NCI-H2196 (cell line): ENCODE measurements around the gene SPIRE1.

Experiments
- DNase-seq: peaks from one replicate; lab custom pipeline; 2025; ENCODE audit not compliant: unreplicated experiment; lab: John Stamatoyannopoulos, UW

Gene SPIRE1

GRCh38 chr18:12422936-12423335 lies 235.0 kb downstream of the SPIRE1 start:
- DNase-seq = peak; percentile 36

- no peak for DNase-seq
These were observed 236.2 kb downstream of the SPIRE1 start for GRCh38 chr18:12421732-12422131.

DNA sequence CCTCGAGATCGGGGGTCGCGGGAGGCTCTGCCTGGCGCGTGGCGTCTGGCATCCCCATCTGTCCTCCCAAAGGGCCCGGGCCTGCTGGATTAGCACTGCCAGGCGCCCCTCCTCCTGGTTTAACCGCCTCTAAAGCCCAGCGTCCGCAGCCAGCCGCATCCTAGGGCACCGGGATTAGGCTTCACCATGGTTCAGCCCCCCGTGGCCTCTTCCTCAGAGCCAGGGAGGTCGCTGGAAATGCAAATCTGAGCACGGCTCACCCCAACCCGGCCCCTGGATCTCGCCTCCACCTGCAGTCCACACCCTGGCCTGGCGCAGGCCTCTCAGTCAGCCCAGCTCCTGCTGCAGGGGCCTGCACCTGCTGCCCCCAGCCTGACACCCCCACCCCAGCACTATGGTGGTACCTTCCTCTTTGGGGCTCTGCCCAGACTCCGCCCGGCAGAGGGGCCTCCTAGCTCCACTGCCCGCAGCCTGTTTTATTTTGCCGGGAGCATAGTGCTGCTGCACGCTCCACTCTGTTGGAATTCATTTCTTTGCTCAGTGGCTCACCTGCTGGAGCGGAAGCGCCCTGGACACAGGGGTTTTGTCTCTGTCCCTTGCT lies 237.0 kb downstream of the SPIRE1 start:
- DNase-seq = no peak

DNA sequence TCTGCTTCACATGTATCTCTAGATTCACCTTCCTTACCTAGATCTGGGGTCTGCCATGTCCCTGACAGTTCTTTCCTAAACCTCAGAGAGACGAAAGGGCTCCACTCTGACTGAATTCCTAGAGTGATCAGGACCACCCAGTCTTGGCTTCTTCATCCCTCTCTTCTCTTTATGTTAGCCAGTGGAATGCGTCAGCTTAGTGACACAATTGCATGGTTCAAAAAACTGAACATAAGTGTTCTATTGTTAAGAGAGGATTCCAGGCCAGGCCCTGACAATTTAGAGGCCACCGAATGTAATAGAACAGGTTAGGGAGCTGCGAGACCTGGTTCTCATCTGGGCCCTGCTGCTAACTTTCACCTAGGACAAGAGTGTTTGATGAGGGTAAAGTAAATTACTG lies 240.2 kb downstream of the SPIRE1 start:
- DNase-seq = no peak

GRCh38 chr18:12416098-12416729 lies 241.7 kb downstream of the SPIRE1 start:
- DNase-seq = no peak

DNA sequence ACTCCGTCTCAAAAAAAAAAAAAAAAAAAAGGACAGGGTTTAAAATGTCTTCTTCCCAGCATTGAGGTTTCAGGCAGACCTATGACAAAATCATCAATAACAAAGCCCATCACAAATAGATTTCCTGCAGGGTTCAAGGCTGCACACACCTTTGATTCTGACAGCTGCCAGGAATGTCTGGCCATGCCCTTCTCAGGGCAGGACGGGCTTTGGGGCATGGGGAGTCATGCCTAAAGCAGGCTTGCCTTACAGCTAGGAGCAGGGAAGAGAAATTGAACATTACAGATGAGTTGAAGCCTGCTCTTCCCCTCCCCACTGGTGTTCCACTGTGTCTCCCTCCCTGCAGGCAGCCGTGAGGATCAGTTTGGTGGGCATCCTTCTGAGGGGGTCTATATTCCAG lies 246.5 kb downstream of the SPIRE1 start:
- DNase-seq = no peak

GRCh38 chr18:12410747-12411146 lies 247.2 kb downstream of the SPIRE1 start:
- peak; percentile 60 for DNase-seq

DNA sequence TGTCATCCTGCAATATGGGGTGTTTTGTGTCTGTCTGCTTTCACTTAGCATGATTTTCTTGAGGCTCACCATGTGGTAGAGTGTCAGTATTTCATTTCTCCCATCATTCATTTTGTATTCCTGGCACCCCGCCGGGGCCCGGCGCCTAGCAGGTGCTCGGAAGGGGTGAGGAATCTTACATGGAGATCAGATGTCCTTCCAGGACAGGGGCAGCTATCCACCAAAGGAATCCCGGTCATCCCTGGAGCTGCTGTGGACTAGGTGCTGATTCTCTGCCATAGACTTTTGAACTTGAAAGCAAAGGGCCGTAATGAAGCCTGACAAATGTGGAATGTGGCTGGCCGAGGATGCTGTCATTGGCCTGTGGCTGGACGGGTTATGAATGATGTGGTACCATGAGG lies 247.8 kb downstream of the SPIRE1 start:
- DNase-seq = no peak

GRCh38 chr18:12409469-12409868 lies 248.4 kb downstream of the SPIRE1 start:
- no peak for DNase-seq

GRCh38 chr18:12408247-12408869 lies 249.5 kb downstream of the SPIRE1 start:
- DNase-seq = no peak

- DNase-seq = no peak
These were observed 251.4 kb downstream of the SPIRE1 start for GRCh38 chr18:12406371-12407111.

GRCh38 chr18:12405066-12405465 lies 252.8 kb downstream of the SPIRE1 start:
- no peak for DNase-seq

DNA sequence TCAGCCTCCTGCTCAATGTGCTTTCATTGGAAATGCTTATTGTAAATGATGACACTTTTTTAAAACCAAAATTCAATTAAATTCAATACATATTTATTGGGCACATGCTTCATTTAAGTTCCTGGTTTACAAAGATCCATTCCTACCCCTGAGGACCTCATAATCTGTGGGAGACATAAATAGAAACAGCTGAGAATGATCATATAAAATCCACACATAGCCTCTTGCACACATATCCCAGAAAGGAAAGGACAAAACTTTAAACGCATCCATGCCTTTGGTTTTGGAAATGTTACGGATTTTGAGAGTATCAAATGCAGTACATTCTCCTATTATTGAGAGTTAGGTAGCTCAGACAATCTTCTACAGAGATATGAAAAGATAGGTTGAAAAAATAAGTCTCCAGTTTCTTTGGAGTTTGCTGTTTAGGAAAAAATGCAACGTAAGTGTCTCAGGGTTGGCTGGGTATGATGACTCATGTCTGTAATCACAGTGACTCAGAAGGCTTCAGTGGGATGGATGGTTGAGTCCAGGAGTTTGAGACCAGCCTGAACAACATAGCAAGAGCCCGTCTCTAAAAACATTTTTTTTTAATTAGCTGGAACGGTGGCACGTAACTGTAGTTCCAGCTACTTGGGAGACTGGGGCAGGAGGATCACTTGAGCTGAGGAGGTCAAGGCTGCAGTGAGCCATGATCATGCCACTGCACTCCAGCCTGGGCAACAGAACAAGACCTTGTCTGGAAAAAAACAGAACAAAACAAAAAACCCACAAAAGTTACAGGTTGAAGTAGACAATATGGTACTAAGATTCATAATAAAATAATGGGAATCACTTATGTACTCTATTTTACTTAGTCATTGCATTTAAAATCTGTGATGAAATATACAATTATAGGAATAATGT lies 254.1 kb downstream of the SPIRE1 start:
- no peak for DNase-seq

- no peak for DNase-seq
These were observed 256.0 kb downstream of the SPIRE1 start for GRCh38 chr18:12401881-12402280.

DNA sequence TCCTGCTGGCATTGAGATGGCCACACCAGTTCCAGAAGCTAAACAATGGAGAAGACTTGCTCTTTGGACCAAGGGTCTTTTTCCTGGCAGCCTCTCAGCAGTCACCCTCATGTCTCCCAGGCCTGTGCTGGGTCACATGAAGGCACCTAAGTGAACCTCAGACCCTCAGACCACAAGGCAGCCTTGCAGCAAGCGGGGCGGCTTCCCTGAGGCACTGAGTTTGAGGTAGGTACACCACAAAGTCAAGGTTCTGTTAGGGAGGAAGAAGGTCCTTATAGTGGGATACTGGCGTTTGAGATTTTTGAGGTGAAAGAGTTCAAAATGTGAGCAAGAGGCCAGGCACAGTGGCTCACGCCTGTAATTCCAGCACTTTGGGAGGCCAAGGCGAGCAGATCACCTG lies 258.7 kb downstream of the SPIRE1 start:
- DNase-seq = no peak

DNA sequence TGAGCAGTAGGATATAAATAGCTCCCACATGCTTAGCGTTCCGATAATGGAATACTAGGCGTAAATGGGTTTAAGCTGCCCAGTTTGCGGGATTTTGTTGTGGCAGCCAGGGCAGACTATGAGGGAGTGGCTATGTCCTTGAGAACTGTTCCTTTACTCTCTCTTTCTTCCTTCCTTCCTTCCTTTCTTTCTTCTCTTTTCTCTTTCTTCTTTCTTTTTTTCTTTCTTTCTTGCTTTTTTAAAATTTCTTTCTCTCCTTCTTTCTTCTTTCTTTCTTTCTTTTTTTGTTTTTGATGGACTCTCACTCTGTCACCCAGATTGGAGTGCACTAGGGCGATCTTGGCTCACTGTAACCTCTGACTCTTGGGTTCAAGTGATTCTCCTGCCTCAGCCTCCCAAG lies 259.3 kb downstream of the SPIRE1 start:
- no peak for DNase-seq

GRCh38 chr18:12397793-12398192 lies 260.1 kb downstream of the SPIRE1 start:
- DNase-seq = no peak

GRCh38 chr18:12397254-12397653 lies 260.7 kb downstream of the SPIRE1 start:
- DNase-seq = no peak
